GM13977 (cell line): Measurements from ENCODE around the gene CCNJL.
"Not testable (repeated sequence)": the region's sequence is repeated elsewhere in the genome, so short reads cannot be mapped to it uniquely, and the experiment has no call there.

Experiments
- DNase-seq: peaks from one replicate; pipeline ENCODE4 v3.0.0; 2012; ENCODE audit warnings: low spot score
- CTCF ChIP-seq: IDR thresholded peaks from 2 replicates; pipeline ENCODE4 v1.5.1; 2012; ENCODE audit warnings: mild to moderate bottlenecking, control low read depth; ENCODE audit not compliant: insufficient read depth; ENCODE audit errors: extremely low read depth, missing control alignments
- in situ Hi-C: fragments of 300-500 bp; cut with MboI; formaldehyde crosslinking; loops from one replicate; pipeline ENCODE4 v1.12.0; 2022; ENCODE audit warnings: low sequenced_read_pairs, low pct_unique_long_range_greater_than_20kb, mixed read lengths, inconsistent platforms; ENCODE audit not compliant: unreplicated experiment

Gene CCNJL

GRCh38 chr5:160349249-160349934, 37.0 kb upstream of the CCNJL start:
- no peak for DNase-seq
- in situ Hi-C loops = loop anchor here (10.0 kb wide), 1 partner anchor 155 kb away; no protein-coding TSS in a partner anchor
- TF ChIP-seq CTCF = no peak

GRCh38 chr5:160348080-160348479, 35.7 kb upstream of the CCNJL start:
- TF ChIP-seq CTCF = no peak
- no peak for DNase-seq
- in situ Hi-C loops = loop anchor here (10.0 kb wide), 1 partner anchor 153 kb away; no protein-coding TSS in a partner anchor

GRCh38 chr5:160347448-160347847, 35.1 kb upstream of the CCNJL start:
- no peak for TF ChIP-seq CTCF
- no peak for DNase-seq
- in situ Hi-C loops = loop anchor here (10.0 kb wide), 1 partner anchor 153 kb away; no protein-coding TSS in a partner anchor

DNA sequence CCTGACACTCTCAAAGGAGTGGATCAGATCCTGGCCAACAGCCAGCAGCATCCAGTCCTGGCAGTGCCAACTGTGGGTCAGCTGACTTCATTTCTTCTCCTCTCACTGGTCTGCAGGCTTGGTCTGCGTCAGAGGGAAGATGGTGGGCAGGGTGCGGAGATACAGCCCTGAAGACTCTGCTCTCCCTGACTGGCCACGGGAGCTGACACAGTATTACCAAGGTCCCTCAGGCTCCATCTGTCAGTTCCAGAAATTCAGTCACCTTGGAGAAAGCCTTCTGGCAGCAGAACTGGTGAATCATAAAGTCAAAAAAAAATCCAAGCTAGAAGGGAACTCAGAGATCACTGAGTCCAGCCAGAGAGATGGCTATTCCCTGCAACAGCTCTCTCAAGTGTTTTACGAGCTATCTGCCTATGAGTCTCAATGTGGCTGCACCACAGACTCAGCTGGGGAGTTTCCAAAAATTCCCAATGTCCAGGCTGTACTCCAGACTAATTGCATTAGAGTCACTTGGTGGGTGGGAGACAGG, 30.1 kb upstream of the CCNJL start:
- in situ Hi-C loops = loop anchor here (10.0 kb wide), 1 partner anchor 148 kb away; no protein-coding TSS in a partner anchor
- DNase-seq = no peak
- TF ChIP-seq CTCF = no peak

DNA sequence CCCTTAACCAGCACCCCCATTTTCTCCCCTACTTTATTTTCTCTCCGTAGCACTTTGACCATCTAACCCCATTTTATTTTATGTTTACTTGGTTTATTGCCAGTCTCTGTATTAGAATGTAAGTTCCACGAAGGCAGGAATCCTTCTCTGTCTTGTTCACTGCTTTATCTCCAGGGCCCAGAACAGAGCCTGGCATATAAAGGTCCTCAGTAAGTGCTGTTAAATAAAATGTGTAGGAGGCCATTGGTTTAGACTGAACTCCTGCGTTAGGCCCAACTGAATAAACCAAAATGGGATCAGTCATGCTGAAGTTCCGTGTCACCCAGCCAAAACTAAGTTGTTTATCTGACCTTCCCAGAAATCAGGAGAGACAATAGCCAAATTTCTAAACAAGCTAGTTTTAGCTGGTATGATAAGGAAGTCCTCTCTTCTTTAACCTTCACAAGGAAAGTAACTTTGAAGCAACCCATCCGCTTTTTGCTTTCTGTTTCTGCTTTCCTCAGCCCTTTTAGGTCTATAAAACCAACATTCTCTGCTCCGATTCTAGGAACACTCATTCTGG, 29.0 kb upstream of the CCNJL start:
- TF ChIP-seq CTCF = no peak
- no peak for DNase-seq
- in situ Hi-C loops = loop anchor here (10.0 kb wide), 1 partner anchor 147 kb away; no protein-coding TSS in a partner anchor

DNA sequence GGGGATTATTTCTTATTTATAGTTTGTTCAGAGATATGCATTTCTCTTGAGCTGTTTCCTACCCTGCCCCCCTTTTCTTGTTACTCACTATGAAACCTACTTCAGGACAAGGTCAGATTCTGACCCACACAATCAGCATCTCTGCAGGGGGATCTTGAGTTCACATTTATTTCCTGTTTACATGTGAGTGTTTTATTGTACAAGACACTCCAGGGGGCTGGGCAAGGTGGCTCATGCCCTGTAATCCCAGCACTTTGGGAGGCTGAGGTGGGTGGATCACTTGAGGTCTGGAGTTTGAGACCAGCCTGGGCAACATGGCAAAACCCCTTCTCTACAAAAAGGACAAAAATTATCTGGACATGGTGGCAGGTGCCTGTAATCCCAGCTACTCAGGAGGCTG, 28.1 kb upstream of the CCNJL start:
- in situ Hi-C loops = loop anchor here (10.0 kb wide), 1 partner anchor 146 kb away; no protein-coding TSS in a partner anchor
- DNase-seq = not testable (repeated sequence)
